ENCODE data around the gene PACSIN3. TPM values are rescaled to one million over a fixed set of nuclear protein-coding genes. Genes with fewer than 3 reads are reported as not detected.
A peak's percentile ranks its signal among the peaks of the same experiment; 100 is the strongest.

The PACSIN3 gene
- total and polyA plus RNA-seq, 2 of the 13 experiments (the other 11 are each of a cell fraction or from before 2014, with no cell fraction given) = 47.9 to 93.3 TPM

DNA sequence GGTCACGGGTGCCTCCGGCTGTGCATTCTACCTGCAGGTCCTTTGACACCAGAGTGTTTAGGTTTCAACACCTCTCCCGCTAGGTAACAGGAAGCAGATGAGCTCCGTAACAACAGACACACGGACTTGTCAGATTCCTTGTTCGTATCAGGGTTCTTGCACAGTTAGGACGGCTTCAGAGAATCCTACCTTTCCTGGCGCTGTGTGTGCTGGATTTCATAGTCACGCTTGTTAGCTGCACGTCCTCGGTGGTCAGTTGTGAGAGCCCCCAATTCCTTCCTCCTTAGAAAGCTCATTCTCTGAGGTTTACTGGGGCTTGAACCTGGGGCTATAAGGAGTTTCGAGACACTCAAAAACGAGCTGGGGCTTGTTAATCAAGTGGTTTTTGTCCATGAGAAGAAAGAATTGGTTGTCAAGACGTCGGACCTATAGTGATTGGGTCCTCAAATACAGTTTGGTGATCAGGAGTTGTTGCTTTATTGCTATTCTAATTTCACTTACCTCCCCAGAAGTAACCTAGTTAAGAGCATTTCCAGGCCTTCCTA, 29.2 kb upstream of the PACSIN3 start (continued):
- no peak for TF ChIP-seq CBX1 (IDR thresholded peaks at IDR 0.05; ENCODE audit: low read depth)
- TF ChIP-seq SATB2 (CRISPR knock-in tag; IDR thresholded peaks at IDR 0.05) = no peak
- TF ChIP-seq ZMYM2 (CRISPR knock-in tag; IDR thresholded peaks at IDR 0.05) = no peak
- no peak for TF ChIP-seq ATF7-NPFF (CRISPR knock-in tag; IDR thresholded peaks at IDR 0.05; ENCODE audit: low read depth)
- no peak for TF ChIP-seq FOXM1 (CRISPR knock-in tag; IDR thresholded peaks at IDR 0.05)
- TF ChIP-seq, protein P1, sequence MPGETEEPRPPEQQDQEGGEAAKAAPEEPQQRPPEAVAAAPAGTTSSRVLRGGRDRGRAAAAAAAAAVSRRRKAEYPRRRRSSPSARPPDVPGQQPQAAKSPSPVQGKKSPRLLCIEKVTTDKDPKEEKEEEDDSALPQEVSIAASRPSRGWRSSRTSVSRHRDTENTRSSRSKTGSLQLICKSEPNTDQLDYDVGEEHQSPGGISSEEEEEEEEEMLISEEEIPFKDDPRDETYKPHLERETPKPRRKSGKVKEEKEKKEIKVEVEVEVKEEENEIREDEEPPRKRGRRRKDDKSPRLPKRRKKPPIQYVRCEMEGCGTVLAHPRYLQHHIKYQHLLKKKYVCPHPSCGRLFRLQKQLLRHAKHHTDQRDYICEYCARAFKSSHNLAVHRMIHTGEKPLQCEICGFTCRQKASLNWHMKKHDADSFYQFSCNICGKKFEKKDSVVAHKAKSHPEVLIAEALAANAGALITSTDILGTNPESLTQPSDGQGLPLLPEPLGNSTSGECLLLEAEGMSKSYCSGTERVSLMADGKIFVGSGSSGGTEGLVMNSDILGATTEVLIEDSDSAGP (CRISPR knock-in tag; IDR thresholded peaks at IDR 0.05; ENCODE audit: borderline replicate concordance) = 0 out of 2 replicates have a peak, but pooled peaks have one; percentile 2
- no peak for TF ChIP-seq ZNF747 (CRISPR knock-in tag; IDR thresholded peaks at IDR 0.05; ENCODE audit: borderline replicate concordance)
- TF ChIP-seq ZNF577 (CRISPR knock-in tag; IDR thresholded peaks at IDR 0.05; ENCODE audit: borderline replicate concordance, low read depth) = no peak
- no peak for TF ChIP-seq MBD4 (IDR thresholded peaks at IDR 0.05; ENCODE audit: borderline replicate concordance, low read length)
- TF ChIP-seq ZSCAN29 (CRISPR knock-in tag; conservative IDR thresholded peaks at IDR 0.05) = no peak
- TF ChIP-seq, protein P2, sequence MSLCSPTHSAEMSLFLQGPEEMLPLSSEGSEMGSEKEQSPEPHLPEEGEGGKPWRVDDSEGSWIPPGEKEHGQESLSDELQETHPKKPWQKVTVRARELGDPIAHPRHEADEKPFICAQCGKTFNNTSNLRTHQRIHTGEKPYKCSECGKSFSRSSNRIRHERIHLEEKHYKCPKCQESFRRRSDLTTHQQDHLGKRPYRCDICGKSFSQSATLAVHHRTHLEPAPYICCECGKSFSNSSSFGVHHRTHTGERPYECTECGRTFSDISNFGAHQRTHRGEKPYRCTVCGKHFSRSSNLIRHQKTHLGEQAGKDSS (CRISPR knock-in tag; IDR thresholded peaks at IDR 0.05; ENCODE audit: borderline replicate concordance, low read depth) = no peak
- TF ChIP-seq, protein P3, sequence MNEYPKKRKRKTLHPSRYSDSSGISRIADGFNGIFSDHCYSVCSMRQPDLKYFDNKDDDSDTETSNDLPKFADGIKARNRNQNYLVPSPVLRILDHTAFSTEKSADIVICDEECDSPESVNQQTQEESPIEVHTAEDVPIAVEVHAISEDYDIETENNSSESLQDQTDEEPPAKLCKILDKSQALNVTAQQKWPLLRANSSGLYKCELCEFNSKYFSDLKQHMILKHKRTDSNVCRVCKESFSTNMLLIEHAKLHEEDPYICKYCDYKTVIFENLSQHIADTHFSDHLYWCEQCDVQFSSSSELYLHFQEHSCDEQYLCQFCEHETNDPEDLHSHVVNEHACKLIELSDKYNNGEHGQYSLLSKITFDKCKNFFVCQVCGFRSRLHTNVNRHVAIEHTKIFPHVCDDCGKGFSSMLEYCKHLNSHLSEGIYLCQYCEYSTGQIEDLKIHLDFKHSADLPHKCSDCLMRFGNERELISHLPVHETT (CRISPR knock-in tag; conservative IDR thresholded peaks at IDR 0.05) = no peak
- TF ChIP-seq KLF9 (CRISPR knock-in tag; IDR thresholded peaks at IDR 0.05; ENCODE audit: low read depth) = no peak
- TF ChIP-seq KLF13 (CRISPR knock-in tag; IDR thresholded peaks at IDR 0.05) = no peak
- TF ChIP-seq LCORL (IDR thresholded peaks at IDR 0.05) = no peak
- TF ChIP-seq LCORL (CRISPR knock-in tag; IDR thresholded peaks at IDR 0.05) = no peak
- no peak for TF ChIP-seq CREB1 (IDR thresholded peaks at IDR 0.05)
- TF ChIP-seq CREB1 (CRISPR knock-in tag; IDR thresholded peaks at IDR 0.05) = no peak
- TF ChIP-seq, protein P4, sequence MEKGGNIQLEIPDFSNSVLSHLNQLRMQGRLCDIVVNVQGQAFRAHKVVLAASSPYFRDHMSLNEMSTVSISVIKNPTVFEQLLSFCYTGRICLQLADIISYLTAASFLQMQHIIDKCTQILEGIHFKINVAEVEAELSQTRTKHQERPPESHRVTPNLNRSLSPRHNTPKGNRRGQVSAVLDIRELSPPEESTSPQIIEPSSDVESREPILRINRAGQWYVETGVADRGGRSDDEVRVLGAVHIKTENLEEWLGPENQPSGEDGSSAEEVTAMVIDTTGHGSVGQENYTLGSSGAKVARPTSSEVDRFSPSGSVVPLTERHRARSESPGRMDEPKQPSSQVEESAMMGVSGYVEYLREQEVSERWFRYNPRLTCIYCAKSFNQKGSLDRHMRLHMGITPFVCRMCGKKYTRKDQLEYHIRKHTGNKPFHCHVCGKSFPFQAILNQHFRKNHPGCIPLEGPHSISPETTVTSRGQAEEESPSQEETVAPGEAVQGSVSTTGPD (CRISPR knock-in tag; IDR thresholded peaks at IDR 0.05) = no peak
- no peak for TF ChIP-seq ZNF136 (CRISPR knock-in tag; IDR thresholded peaks at IDR 0.05; ENCODE audit: low read depth)
- TF ChIP-seq, protein P5, sequence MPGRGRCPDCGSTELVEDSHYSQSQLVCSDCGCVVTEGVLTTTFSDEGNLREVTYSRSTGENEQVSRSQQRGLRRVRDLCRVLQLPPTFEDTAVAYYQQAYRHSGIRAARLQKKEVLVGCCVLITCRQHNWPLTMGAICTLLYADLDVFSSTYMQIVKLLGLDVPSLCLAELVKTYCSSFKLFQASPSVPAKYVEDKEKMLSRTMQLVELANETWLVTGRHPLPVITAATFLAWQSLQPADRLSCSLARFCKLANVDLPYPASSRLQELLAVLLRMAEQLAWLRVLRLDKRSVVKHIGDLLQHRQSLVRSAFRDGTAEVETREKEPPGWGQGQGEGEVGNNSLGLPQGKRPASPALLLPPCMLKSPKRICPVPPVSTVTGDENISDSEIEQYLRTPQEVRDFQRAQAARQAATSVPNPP (CRISPR knock-in tag; IDR thresholded peaks at IDR 0.05) = no peak
- no peak for TF ChIP-seq MXD4 (CRISPR knock-in tag; IDR thresholded peaks at IDR 0.05)
- TF ChIP-seq NPAS2 (CRISPR knock-in tag; IDR thresholded peaks at IDR 0.05; ENCODE audit: borderline replicate concordance) = no peak
- TF ChIP-seq ZSCAN21 (CRISPR knock-in tag; IDR thresholded peaks at IDR 0.05; ENCODE audit: borderline replicate concordance) = no peak
